GM21367 (cell line): ENCODE data around the gene ABCA8.
"Not testable (repeated sequence)": the region's sequence is repeated elsewhere in the genome, so short reads cannot be mapped to it uniquely, and the experiment has no call there.

Experiments
- ATAC-seq: cut with Tn5 transposase; IDR thresholded peaks from one replicate; pipeline ENCODE4 v1.9.1; 2021; ENCODE audit not compliant: unreplicated experiment

ABCA8 gene

GRCh38 chr17:68831170-68831569, 124.0 kb downstream of the ABCA8 start:
- no peak for ATAC-seq

DNA sequence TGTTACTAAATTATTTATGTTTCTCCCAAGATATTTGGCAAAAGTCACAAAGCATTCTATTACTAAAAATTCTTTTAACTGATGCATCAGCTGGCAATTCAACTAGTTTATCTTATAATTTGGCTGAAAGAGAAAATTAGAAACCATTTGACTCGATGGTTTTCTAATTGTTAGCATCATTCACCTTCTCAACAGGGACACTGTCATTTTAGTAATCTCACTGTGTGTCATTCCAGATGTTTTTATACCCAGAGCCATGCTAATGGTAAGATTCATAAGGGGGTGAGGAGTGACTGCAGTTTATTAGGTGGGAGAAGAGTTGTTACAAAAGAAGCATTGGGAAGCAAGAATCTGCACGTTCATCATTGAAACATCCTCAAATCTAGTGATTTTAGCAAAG, 124.9 kb downstream of the ABCA8 start:
- ATAC-seq, result no peak

- no peak for ATAC-seq
These were observed 126.0 kb downstream of the ABCA8 start for GRCh38 chr17:68829211-68829610.

GRCh38 chr17:68824707-68825106, 130.5 kb downstream of the ABCA8 start:
- no peak for ATAC-seq

- ATAC-seq, result not testable (repeated sequence)
These were observed 131.0 kb downstream of the ABCA8 start for GRCh38 chr17:68824185-68824584.

- no peak for ATAC-seq
These were observed 132.4 kb downstream of the ABCA8 start for GRCh38 chr17:68822719-68823289.

- ATAC-seq, result no peak
These were observed 133.1 kb downstream of the ABCA8 start for GRCh38 chr17:68821860-68822696.

DNA sequence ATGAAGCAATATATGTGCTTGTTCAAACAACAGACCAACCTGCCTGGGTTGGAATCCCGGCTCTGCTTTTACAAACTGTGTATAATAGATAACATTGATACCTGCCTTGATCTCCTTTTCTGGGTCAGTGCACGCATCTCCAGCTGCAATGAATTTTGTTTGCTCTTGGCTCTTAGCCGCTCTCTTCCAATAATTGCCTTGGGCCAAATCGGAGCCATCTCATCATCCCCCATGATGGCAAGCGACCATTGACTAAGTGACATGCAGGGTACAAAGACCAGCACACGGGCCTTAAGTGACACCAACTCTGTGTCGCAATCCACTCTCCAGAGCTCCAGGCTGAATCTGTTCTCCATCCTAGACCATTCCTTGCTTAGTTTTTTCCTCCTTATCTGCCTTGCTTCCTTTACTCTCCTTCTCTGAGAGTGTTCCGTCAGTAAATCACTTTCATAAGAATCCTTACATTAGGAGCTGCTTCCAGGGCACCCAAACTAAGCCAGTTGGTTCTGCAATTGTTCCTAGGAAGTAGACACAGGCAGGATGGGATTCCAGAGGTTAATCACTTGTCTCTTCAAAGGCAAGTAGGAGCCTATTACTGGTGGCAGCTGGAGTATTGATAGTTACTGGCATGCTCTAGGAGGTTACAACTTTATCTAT, 134.2 kb downstream of the ABCA8 start:
- no peak for ATAC-seq

DNA sequence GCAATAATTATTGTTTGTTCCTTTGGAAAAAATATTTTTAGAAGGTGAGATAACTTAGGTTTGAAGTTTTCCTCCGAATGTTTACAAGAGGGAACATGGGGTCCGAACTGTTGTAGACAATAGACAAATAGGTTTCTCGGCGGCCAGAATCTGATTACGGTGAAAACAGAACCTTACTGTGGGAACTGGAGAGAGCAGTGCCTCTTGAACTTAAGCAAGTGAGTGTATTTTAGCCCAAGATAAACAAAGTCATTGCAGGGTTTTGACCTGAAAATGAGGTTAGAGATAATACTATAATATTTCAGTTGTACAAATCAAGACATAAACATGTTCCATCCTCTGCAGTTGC, 134.7 kb downstream of the ABCA8 start:
- ATAC-seq, result no peak

DNA sequence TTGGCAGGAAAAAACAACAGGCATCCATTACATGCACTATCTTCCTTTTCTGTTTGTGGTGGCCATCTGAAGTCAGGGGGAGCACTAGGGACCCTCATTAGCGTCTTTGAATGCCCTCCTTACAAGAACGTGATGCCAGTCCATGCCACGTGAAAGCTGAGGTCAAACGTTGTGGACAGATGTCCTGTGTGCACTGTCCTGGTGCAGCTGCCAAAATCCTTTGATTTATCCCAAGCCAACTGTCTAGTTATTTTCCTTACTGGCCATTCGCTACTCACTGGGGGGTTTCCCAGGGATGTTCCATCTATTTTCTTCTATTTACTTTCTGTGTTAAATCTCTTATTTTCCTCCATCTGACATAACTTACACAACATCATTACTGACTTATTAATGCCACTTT, 135.7 kb downstream of the ABCA8 start:
- no peak for ATAC-seq
